ENCODE results near the gene SBF1. TPM values are rescaled to one million over a fixed set of nuclear protein-coding genes. Genes with fewer than 3 reads are reported as not detected.

Gene SBF1
- total and polyA plus RNA-seq, 2 of the 13 experiments (the other 11 are each of a cell fraction or from before 2014, with no cell fraction given), result 31.7 to 40.9 TPM

GRCh38 chr22:50474710-50475651 is at the start of gene SBF1 (continued):
- no peak for TF ChIP-seq ZNF142 (CRISPR knock-in tag; IDR thresholded peaks at IDR 0.05)
- TF ChIP-seq ZFAT (CRISPR knock-in tag; conservative IDR thresholded peaks at IDR 0.05), result no peak
- no peak for TF ChIP-seq SMAD9 (CRISPR knock-in tag; IDR thresholded peaks at IDR 0.05)
- no peak; the same call in 2 of the 3 replicates for TF ChIP-seq MXI1 (IDR thresholded peaks at IDR 0.05; ENCODE audit: borderline replicate concordance, low read depth, low read length)
- no peak for TF ChIP-seq ARID5B (CRISPR knock-in tag; IDR thresholded peaks at IDR 0.05)
- no peak for TF ChIP-seq ZNF143 (CRISPR knock-in tag; IDR thresholded peaks at IDR 0.05)
- TF ChIP-seq ASH2L (IDR thresholded peaks at IDR 0.05; ENCODE audit: insufficient read length, low read depth, low read length), result no peak
- no peak for TF ChIP-seq SRSF9 (IDR thresholded peaks at IDR 0.05; ENCODE audit: borderline replicate concordance, insufficient read depth, low read depth, low read length, poor library complexity, severe bottlenecking)
- TF ChIP-seq BRF2 (CRISPR knock-in tag; IDR thresholded peaks at IDR 0.05), result no peak
- no peak for TF ChIP-seq SMC3 (IDR thresholded peaks at IDR 0.05; ENCODE audit: low read length)
- TF ChIP-seq TBL1XR1 (IDR thresholded peaks at IDR 0.05; ENCODE audit: borderline replicate concordance, low read length, partially characterized antibody), result no peak
- TF ChIP-seq TOE1 (CRISPR knock-in tag; IDR thresholded peaks at IDR 0.05), result no peak
- TF ChIP-seq ZNF792 (CRISPR knock-in tag; IDR thresholded peaks at IDR 0.05), result peak; percentile 55; the same call in 1 of the 2 replicates
- no peak for TF ChIP-seq ZNF333 (CRISPR knock-in tag; IDR thresholded peaks at IDR 0.05; ENCODE audit: borderline replicate concordance)
- no peak for TF ChIP-seq ZBTB14 (CRISPR knock-in tag; IDR thresholded peaks at IDR 0.05)
- TF ChIP-seq DMAP1 (CRISPR knock-in tag; IDR thresholded peaks at IDR 0.05), result no peak
- peak; percentile 76 for TF ChIP-seq TAF1 (CRISPR knock-in tag; IDR thresholded peaks at IDR 0.05)

All from HepG2 (cell line).